Testis (tissue), 3 donors: ENCODE data around the gene USP35. TPM values are rescaled to one million over a fixed set of nuclear protein-coding genes. Genes with fewer than 3 reads are reported as not detected.

Experiments used
- DNase-seq: peaks from one replicate; pipeline ENCODE4 v3.0.0-alpha.2; 2019
- H3K27ac ChIP-seq, 2 donors: fragments of 200-600 bp; sonication (generic); one replicate each; pipeline ENCODE4 v1.5.1; 2019
- H3K27me3 ChIP-seq: fragments of 200-600 bp; sonication (generic); one replicate; pipeline ENCODE4 v1.5.1; 2019
- H3K36me3 ChIP-seq: fragments of 200-600 bp; sonication (generic); one replicate; pipeline ENCODE4 v1.5.1; 2017; ENCODE audit warnings: low read depth; ENCODE audit errors: missing control alignments
- H3K4me1 ChIP-seq: fragments of 200-600 bp; sonication (generic); one replicate; pipeline ENCODE4 v1.5.1; 2019
- H3K4me3 ChIP-seq, 2 donors: fragments of 200-600 bp; sonication (generic); one replicate each; pipeline ENCODE4 v1.5.1; 2017 to 2019
- H3K9me3 ChIP-seq: fragments of 200-600 bp; sonication (generic); one replicate; pipeline ENCODE4 v1.5.1; 2017
- CTCF ChIP-seq, 3 experiments: fragments of 450-650 bp in 2 of 3; fragments of 200-600 bp in 1 of 3; sonication (generic) in 1 of 3; IDR thresholded peaks; one replicate each; pipeline ENCODE4 v1.5.1; 2016 to 2019; ENCODE audit warnings: antibody characterized with exemption in 3 of 3, mild to moderate bottlenecking in 2 of 3, moderate library complexity in 1 of 3
- POLR2A ChIP-seq: fragments of 450-650 bp; IDR thresholded peaks from one replicate; pipeline ENCODE4 v1.6.1; 2017; ENCODE audit warnings: antibody characterized with exemption, mild to moderate bottlenecking, moderate library complexity
- WGBS, 2 donors: methylation state at CpG; one replicate each; pipeline ENCODE4 v1.1.5; 2018; 5-methylcytosine and 5-hydroxymethylcytosine counted together
- intact Hi-C: fragments of 100-400 bp; cut with DNase I; formaldehyde crosslinking; loops from one replicate; pipeline ENCODE4 v1.15.1; 2023; ENCODE audit warnings: low total_unique reads
- polyA plus RNA-seq: library from polyadenylated mRNA; stranded (reverse); fragments of 350-450 nt; fragmentation: Illumina TruSeq; extraction: RNeasy Lipid Tissue Mini Kit (QIAGEN cat#74804); gene quantifications from one replicate; pipeline ENCODE4 v1.2.3, GENCODE V29; 2014; ENCODE audit warnings: low read depth, low replicate concordance; ENCODE audit not compliant: insufficient read depth
- total RNA-seq, 2 donors: library from RNA; depleted of rRNA; stranded (reverse); fragments of >200 nt; gene quantifications; one replicate each; pipeline ENCODE4 v1.2.3, GENCODE V29; 2016

Gene USP35
- total and polyA plus RNA-seq, 3 donors from 2014 or later, result 10.5 to 33.5 (median 25.8) TPM

- intact Hi-C loops, result no loop called here
- no peak overlapping the region for H3K27ac ChIP-seq
Measured at GRCh38 chr11:78250099-78250498, 61.4 kb downstream of the USP35 start.

DNA sequence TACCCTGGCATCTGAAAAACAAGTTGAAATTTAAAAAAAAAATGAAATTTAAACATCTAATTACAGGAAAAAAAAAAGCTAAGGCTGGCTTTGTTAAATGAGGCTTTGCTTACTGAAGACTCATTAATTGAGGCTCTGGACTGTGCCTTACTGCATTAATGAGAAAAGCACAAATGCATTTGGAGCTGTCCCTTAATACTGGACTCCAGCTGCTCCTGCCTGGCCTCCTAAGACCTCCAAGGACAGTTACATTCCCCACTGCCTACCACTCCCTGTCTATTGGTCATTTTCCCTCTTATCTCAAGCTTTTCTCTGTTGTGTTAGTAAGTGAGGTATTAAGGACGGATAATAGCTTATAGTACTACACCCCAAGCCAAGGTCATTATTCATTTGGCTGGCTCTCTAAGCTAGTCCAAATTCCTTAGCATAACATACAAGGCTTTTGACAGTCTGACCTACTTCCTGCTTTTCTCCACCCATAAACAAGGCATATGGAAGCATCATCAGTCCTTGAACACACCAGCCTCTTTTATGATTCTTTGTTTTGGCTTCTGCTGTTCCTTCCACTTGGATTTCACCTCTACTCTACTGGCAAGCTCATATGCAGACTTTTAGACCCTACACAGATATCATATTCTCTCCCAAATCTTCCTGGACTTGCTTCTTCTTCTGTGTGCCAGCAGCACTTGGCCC, 62.5 kb downstream of the USP35 start:
- peak; percentile 31 for DNase-seq
- H3K27me3 ChIP-seq, result no peaks in the 10 kb centered on the region

More at GRCh38 chr11:78250099-78250498, 61.4 kb downstream of the USP35 start:
- no peaks in the 10 kb centered on the region for H3K27me3 ChIP-seq
- H3K36me3 ChIP-seq, result no peaks in the 10 kb centered on the region
- TF ChIP-seq CTCF (IDR thresholded peaks at IDR 0.05) (no peak), POLR2A (no peak)
- H3K4me3 ChIP-seq, result no peak overlapping the region
- H3K9me3 ChIP-seq, result no peaks in the 10 kb centered on the region
- no peak for DNase-seq
- H3K4me1 ChIP-seq, result peaks cover 10% of the 10 kb centered on the region
- WGBS, 2 donors, result 82 to 90% methylated on average over 8 of the region's 8 CpGs

DNA sequence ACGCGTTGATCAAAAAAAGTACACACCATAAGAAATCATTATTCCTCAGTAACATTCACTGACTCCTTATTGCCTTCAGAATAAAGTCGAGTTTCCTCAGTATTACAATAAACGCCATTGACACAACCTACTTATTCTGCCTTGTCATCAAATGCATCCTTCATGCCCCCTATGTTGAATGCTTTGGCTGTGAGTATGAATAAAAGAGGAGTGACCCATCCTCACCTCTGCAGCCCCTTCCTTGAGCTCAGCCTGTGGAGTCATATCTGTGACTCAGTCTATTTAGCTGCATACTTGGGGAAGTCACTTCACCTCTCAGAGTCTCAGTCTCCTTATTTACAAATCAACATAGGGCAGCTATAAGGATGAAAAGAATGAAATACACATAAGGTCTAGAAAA, 65.1 kb downstream of the USP35 start:
- intact Hi-C loops, result no loop called here
- TF ChIP-seq CTCF (IDR thresholded peaks at IDR 0.05) (no peak), POLR2A (no peak)
- Histone ChIP-seq H3K27me3 (no peaks in the 10 kb centered on the region), H3K4me3 (no peak overlapping the region), H3K4me1 (peaks cover 20% of the 10 kb centered on the region), H3K36me3 (no peaks in the 10 kb centered on the region), H3K9me3 (no peaks in the 10 kb centered on the region), H3K27ac (no peak overlapping the region)
- WGBS, 2 donors, result 89 to 97% methylated on average over 4 of the region's 4 CpGs
- DNase-seq, result no peak

More for the DNA sequence above, 62.5 kb downstream of the USP35 start:
- WGBS, 2 donors, result 26 to 28% methylated on average over 1 of the region's 1 CpG
- Histone ChIP-seq H3K9me3 (no peaks in the 10 kb centered on the region), H3K36me3 (no peaks in the 10 kb centered on the region), H3K27ac (peak overlapping the region in 1 of 2 donors; percentile 26), H3K4me1 (peaks cover 10% of the 10 kb centered on the region), H3K4me3 (no peak overlapping the region)
- TF ChIP-seq POLR2A (no peak), CTCF (IDR thresholded peaks at IDR 0.05) (no peak)
- intact Hi-C loops, result no loop called here

DNA sequence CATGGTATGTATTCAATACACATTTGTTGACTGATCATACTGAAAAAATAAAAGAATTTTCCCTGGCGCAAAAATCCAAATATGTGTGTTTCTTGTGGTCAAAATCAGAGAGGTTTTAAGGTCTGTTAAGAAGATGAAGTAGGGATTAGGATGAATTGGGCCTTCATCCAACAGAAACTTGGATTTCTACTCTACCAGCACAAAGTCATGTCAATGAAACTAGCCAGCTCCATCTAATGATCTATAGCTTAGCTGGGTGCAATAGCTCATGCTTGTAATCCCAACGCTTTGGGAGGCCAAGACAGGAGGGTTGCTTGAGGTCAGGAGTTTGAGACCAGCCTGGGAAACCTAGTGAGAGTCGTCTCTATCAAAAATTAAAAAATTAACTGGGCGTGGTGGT, 65.5 kb downstream of the USP35 start:
- WGBS, 2 donors, result 89 to 94% methylated on average over 4 of the region's 4 CpGs
- TF ChIP-seq CTCF (IDR thresholded peaks at IDR 0.05) (no peak), POLR2A (no peak)
- H3K27ac ChIP-seq, result no peak overlapping the region

GRCh38 chr11:78255919-78256318, 67.2 kb downstream of the USP35 start:
- H3K27ac ChIP-seq, result no peak overlapping the region
- H3K36me3 ChIP-seq, result no peaks in the 10 kb centered on the region
- 86 to 87% methylated on average over 2 of the region's 2 CpGs for WGBS, 2 donors
- no peak overlapping the region for H3K4me3 ChIP-seq
- intact Hi-C loops, result no loop called here
- peaks cover 18% of the 10 kb centered on the region for H3K4me1 ChIP-seq
- no peak for DNase-seq
- TF ChIP-seq POLR2A (no peak), CTCF (IDR thresholded peaks at IDR 0.05) (no peak)
- no peaks in the 10 kb centered on the region for H3K9me3 ChIP-seq
- no peaks in the 10 kb centered on the region for H3K27me3 ChIP-seq

More for the DNA sequence above, 65.5 kb downstream of the USP35 start:
- H3K4me3 ChIP-seq, result no peak overlapping the region
- intact Hi-C loops, result no loop called here
- DNase-seq, result no peak
- peaks cover 20% of the 10 kb centered on the region for H3K4me1 ChIP-seq
- no peaks in the 10 kb centered on the region for H3K36me3 ChIP-seq
- no peaks in the 10 kb centered on the region for H3K9me3 ChIP-seq
- H3K27me3 ChIP-seq, result no peaks in the 10 kb centered on the region
